Heart left ventricle (tissue), 16 donors: ENCODE measurements around the gene SGF29. TPM values are rescaled to one million over a fixed set of nuclear protein-coding genes. Genes with fewer than 3 reads are reported as not detected.
"Not testable (repeated sequence)": the region's sequence is repeated elsewhere in the genome, so short reads cannot be mapped to it uniquely, and the experiment has no call there.

Experiments used
- ATAC-seq, 4 donors: fragments of 200-7000 bp; cut with Tn5 transposase; one replicate each; pipeline ENCODE4 v1.9.1; 2020 to 2022; ENCODE audit warnings: moderate library complexity in 4 of 4, mild to moderate bottlenecking in 3 of 4, moderate number of reproducible peaks in 1 of 4
- DNase-seq, 5 donors: peaks; one replicate each; pipeline ENCODE4 v3.0.0-alpha.2; 2020
- H3K27ac ChIP-seq, 12 donors: fragments of 200-600 bp; sonication (generic) in 4 of 12; one replicate each; pipeline versions ENCODE4 v1.5.0 to v1.8.0; 2016 to 2022; ENCODE audit warnings: mild to moderate bottlenecking in 2 of 12
- H3K27me3 ChIP-seq, 9 donors: fragments of 200-600 bp; sonication (generic) in 2 of 9; one replicate each; pipeline versions ENCODE4 v1.5.1 to v1.8.0; 2016 to 2022; ENCODE audit warnings: mild to moderate bottlenecking in 3 of 9
- H3K36me3 ChIP-seq, 9 donors: fragments of 200-600 bp; sonication (generic) in 2 of 9; one replicate each; pipeline versions ENCODE4 v1.5.0 to v1.8.0; 2018 to 2022; ENCODE audit warnings: mild to moderate bottlenecking in 2 of 9
- H3K4me1 ChIP-seq, 12 donors: fragments of 200-600 bp; sonication (generic) in 4 of 12; one replicate each; pipeline versions ENCODE4 v1.5.0 to v1.8.0; 2016 to 2022; ENCODE audit warnings: mild to moderate bottlenecking in 3 of 12
- H3K4me3 ChIP-seq, 12 donors: fragments of 200-600 bp; sonication (generic) in 4 of 12; one replicate each; pipeline versions ENCODE4 v1.5.0 to v1.8.0; 2017 to 2022; ENCODE audit warnings: mild to moderate bottlenecking in 9 of 12, moderate library complexity in 4 of 12
- H3K9me3 ChIP-seq, 12 donors: fragments of 200-600 bp; sonication (generic) in 4 of 12; one replicate each; pipeline versions ENCODE4 v1.5.0 to v1.8.0; 2016 to 2022; ENCODE audit warnings: mild to moderate bottlenecking in 1 of 12
- POLR2A ChIP-seq, 2 donors: fragments of 450-650 bp; IDR thresholded peaks; one replicate each; pipeline ENCODE4 v1.6.1; 2017; ENCODE audit warnings: antibody characterized with exemption in 2 of 2, mild to moderate bottlenecking in 2 of 2, moderate library complexity in 2 of 2
- WGBS, 4 donors: extraction: QIAGEN DNeasy Blood & Tissue Kit in 2 of 4; methylation state at CpG; one replicate each; pipeline versions ENCODE4 v1.1.5 to v1.1.7; 2013 to 2018; 5-methylcytosine and 5-hydroxymethylcytosine counted together
- intact Hi-C, 10 donors: fragments of 100-400 bp; cut with DNase I; formaldehyde crosslinking; loops; one replicate each; pipeline versions ENCODE4 v1.11.1 to v1.14.2; 2022
- polyA plus RNA-seq, 2 donors: library from polyadenylated mRNA; stranded (reverse); fragments of 200-250 nt; gene quantifications; one replicate each; pipeline ENCODE4 v1.2.3, GENCODE V29; 2013
- total RNA-seq, 9 donors: library from RNA; depleted of rRNA in 2 of 9; stranded (reverse); fragments of >200 nt in 2 of 9; fragmentation: NEBNext Ultra II Directional in 3 of 9; extraction: Animal tissue kit (Norgen Biotek cat#: 25700) in 3 of 9; gene quantifications; one replicate each; pipeline versions ENCODE4 v1.1.0 to v1.2.4, GENCODE V29; 2016 to 2023
- TF ChIP-seq, protein P1 (sequence below), 12 donors: fragments of 200-600 bp; sonication (generic) in 4 of 12; IDR thresholded peaks; one replicate each; pipeline versions ENCODE4 v1.5.0 to v1.8.0; 2018 to 2022; ENCODE audit warnings: antibody characterized with exemption in 12 of 12, mild to moderate bottlenecking in 5 of 12
- donor health status: ischemic (EF 13 %, LVEDD 7.1; RV severe dilation, severe dysfunction).
- donor health status: healthy with polysubstance abuse.
- donor health status: DM: no; HTN: yes; CAD: no.
- donor health status: DM: no; HTN: no; CAD: no.
- donor health status: ischemic (EF 25% LVEDD 6.9; RV normal size, moderate dysfunction).
- donor health status: ischemic (EF 25% LVEDD 5.7; RV mildly dilated, moderate dysfunction).
- donor health status: healthy.
- donor health status: DM: yes; HTN: yes; CAD: no.
- donor health status: ischemic (EF 35%, LVEDD 5.7; RV mildly dilated, moderate dysfunction).
- donor health status: nonischemic (EF 11% LVEDD 7.7; RV severe dilation, severe dysfunction).
- donor health status: DM: yes; HTN: yes; CAD: no.
- donor health status: PGD.
- donor health status: ischemic (EF 29% LVEDD 5.4; RV normal size, mild dysfunction).
- donor health status: nonischemic (EF 23%, LVEDD 6.1; RV moderate dilation, normal function).

SGF29 gene
- total and polyA plus RNA-seq, 11 donors: 11.1 to 27.9 (median 15.6) TPM

- TF ChIP-seq, protein P1, sequence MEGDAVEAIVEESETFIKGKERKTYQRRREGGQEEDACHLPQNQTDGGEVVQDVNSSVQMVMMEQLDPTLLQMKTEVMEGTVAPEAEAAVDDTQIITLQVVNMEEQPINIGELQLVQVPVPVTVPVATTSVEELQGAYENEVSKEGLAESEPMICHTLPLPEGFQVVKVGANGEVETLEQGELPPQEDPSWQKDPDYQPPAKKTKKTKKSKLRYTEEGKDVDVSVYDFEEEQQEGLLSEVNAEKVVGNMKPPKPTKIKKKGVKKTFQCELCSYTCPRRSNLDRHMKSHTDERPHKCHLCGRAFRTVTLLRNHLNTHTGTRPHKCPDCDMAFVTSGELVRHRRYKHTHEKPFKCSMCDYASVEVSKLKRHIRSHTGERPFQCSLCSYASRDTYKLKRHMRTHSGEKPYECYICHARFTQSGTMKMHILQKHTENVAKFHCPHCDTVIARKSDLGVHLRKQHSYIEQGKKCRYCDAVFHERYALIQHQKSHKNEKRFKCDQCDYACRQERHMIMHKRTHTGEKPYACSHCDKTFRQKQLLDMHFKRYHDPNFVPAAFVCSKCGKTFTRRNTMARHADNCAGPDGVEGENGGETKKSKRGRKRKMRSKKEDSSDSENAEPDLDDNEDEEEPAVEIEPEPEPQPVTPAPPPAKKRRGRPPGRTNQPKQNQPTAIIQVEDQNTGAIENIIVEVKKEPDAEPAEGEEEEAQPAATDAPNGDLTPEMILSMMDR (IDR thresholded peaks at IDR 0.05): no peak
- no peak for TF ChIP-seq POLR2A (IDR thresholded peaks at IDR 0.05)
- Histone ChIP-seq H3K27ac (no peak overlapping the region), H3K9me3 (no peaks in the 10 kb centered on the region), H3K4me1 (peaks cover 0 to 13% (median 0%) of the 10 kb centered on the region in 12 donors), H3K4me3 (no peak overlapping the region), H3K27me3 (no peaks in the 10 kb centered on the region), H3K36me3 (no peaks in the 10 kb centered on the region)
- ATAC-seq: no peak
- WGBS, 4 donors: 88 to 92% (median 90%) methylated on average over 11 of the region's 11 CpGs
- intact Hi-C loops: no loop called here
- no peak for DNase-seq
Measured at GRCh38 chr16:28526201-28527099, 27.3 kb upstream of the SGF29 start.

DNA sequence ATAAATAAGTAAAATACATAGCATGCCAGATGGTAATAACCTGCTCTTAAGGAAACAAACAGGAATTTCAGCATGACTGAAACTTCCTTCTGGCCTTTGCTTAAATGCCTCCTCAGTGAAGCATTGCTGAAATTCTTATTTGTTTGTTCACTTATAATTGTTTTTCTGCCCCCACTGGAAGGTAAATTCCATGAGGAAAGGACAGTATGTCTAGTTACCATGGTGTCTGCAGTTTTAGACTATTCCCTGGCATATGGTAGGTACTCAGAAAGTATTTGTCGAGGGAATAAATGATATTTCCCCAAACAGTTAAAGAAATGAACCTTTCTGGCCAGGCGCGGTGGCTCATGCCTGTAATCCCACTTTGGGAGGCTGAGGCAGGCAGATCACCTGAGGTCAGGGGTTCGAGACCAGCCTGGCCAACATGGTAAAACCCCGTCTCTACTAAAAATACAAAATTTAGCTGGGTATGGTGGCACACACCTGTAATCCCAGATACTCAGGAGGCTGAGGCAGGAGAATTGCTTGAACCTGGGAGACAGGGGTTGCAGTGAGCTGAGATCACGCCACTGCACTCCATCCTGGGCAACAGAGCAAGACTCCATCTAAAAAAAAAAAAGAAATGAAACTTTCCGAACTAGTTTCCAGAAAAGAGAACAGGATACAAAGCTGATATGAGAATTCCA lies 26.5 kb upstream of the SGF29 start:
- ATAC-seq, DNase-seq, H3K9me3 ChIP-seq, H3K36me3 ChIP-seq, H3K27me3 ChIP-seq, H3K4me3 ChIP-seq, intact Hi-C loops, H3K27ac ChIP-seq: not testable (repeated sequence)
- 89 to 97% (median 93%) methylated on average over 7 of the region's 7 CpGs for WGBS, 4 donors
- H3K4me1 ChIP-seq: peaks cover 0 to 21% (median 5%) of the 10 kb centered on the region in 12 donors

DNA sequence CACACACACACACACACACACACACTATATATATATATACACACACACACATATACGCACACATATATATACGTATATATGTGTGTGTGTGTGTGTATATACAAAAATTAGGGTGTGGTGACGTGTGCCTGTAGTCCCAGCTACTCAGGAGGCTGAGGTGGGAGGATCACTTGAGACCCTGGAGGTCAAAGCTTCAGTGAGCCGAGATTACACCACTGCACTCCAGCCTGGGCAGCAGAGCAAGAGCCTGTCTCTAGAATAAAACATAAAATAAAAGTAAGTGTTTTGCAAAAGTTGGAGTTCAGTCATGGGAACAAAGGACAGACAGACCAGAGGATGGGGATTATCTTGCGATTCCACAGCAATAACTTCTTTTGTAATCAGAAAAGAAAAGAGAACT lies 25.7 kb upstream of the SGF29 start:
- intact Hi-C loops: no loop called here
- DNase-seq (no peak), ATAC-seq (no peak)
- Histone ChIP-seq H3K27me3 (no peaks in the 10 kb centered on the region), H3K36me3 (no peaks in the 10 kb centered on the region), H3K9me3 (no peaks in the 10 kb centered on the region), H3K27ac (no peak overlapping the region), H3K4me3 (no peak overlapping the region), H3K4me1 (peaks cover 0 to 28% (median 11%) of the 10 kb centered on the region in 12 donors)
- TF ChIP-seq, protein P1 (IDR thresholded peaks at IDR 0.05): no peak
- TF ChIP-seq POLR2A (IDR thresholded peaks at IDR 0.05): no peak
- WGBS, 4 donors: 86 to 90% (median 88%) methylated on average over 5 of the region's 5 CpGs

DNA sequence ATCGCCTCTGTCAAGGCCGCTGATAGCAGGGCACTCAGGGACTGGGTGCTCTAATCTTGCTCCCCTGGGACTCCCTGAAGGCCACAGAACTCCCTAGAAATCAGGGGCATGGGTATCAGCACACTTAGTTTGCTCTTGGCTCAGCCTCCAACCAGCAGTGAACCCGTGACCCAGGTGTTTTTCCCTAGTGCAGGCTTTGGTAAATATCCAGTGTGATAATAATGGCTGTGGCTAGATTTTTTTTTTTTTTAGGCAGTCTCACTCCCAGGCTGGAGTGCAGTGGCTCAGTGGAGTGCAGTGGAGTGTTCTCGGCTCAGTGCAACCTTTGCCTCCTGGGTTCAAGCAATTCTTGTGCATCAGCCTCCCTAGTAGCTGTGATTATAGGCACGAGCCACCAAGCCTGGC lies 25.3 kb upstream of the SGF29 start:
- no peak overlapping the region for H3K27ac ChIP-seq
- TF ChIP-seq, protein P1 (IDR thresholded peaks at IDR 0.05): no peak
- no peak for TF ChIP-seq POLR2A (IDR thresholded peaks at IDR 0.05)
- intact Hi-C loops: no loop called here
- H3K4me3 ChIP-seq: no peak overlapping the region
- no peaks in the 10 kb centered on the region for H3K36me3 ChIP-seq
- no peak for ATAC-seq
- no peak for DNase-seq
- no peaks in the 10 kb centered on the region for H3K9me3 ChIP-seq
- WGBS, 4 donors: 55 to 74% (median 65%) methylated on average over 5 of the region's 5 CpGs
- H3K4me1 ChIP-seq: peaks cover 0 to 33% (median 12%) of the 10 kb centered on the region in 12 donors
- no peaks in the 10 kb centered on the region for H3K27me3 ChIP-seq
